NCI-H1105 treated with DMSO at 0.1 percent for 48 hours (cell line): Measurements from ENCODE around the gene SARS1.

ENCODE experiments used
- DNase-seq: peaks from one replicate; lab custom pipeline; 2025; lab: John Stamatoyannopoulos, UW

SARS1 gene

DNA sequence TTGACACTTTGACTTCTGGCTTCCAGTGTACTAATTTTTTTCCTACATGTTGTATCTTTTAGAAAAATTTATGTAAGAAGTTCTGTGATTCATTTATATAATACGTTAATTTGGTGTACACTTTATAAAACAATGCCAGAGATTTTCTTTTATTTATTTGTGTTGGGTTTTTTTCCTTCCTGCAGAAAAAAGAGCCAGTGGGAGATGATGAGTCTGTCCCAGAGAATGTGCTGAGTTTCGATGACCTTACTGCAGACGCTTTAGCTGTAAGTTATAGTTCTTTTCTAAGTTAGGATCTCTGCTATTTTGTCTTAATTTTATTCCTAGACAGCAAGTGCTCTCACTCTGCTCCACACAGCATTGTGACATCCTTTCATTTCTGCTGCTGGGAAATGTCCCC, 14.4 kb downstream of the SARS1 start:
- no peak for DNase-seq

- no peak for DNase-seq
Measured at GRCh38 chr1:109229531-109230127, 15.9 kb downstream of the SARS1 start.

DNA sequence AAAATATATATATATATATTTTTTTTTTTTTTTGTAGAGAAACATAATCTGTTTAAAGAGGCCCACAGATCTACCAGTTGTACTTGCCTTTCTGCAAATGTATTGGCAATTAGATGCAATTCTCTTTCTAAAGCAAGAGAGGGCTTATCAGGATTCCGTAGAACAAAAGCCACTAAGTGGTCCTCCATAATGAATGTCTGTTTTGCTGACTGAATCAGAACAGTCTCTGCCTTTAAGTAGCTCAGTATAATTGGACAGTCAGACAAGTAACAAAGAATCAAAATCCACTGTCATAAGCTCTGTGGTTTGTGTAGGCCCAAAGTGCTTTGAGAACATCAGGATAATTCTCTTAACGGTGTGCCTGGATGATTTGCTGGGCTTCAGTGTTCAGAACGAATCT, 17.3 kb downstream of the SARS1 start:
- no peak for DNase-seq

DNA sequence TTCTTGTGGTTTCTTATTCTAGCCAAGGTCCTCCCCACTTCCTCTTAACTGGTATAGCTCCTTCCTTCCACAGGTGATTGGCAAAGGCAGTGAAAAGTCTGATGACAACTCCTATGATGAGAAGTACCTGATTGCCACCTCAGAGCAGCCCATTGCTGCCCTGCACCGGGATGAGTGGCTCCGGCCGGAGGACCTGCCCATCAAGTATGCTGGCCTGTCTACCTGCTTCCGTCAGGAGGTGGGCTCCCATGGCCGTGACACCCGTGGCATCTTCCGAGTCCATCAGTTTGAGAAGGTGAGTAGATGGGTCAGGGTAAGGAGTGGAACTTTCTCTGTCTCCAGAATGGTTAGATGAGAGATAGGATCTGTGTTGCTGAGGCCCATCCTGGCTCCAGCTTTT, 21.4 kb downstream of the SARS1 start:
- DNase-seq: no peak

GRCh38 chr1:109237512-109237911, 23.8 kb downstream of the SARS1 start:
- DNase-seq: no peak

- DNase-seq: no peak
Measured at GRCh38 chr1:109238382-109238781, 24.7 kb downstream of the SARS1 start.

GRCh38 chr1:109239047-109239408, 25.3 kb downstream of the SARS1 start:
- no peak for DNase-seq

- DNase-seq: peak; percentile 55
Measured at GRCh38 chr1:109239409-109240068, 25.8 kb downstream of the SARS1 start.

GRCh38 chr1:109240158-109241152, 26.7 kb downstream of the SARS1 start:
- peak; percentile 57 for DNase-seq

DNA sequence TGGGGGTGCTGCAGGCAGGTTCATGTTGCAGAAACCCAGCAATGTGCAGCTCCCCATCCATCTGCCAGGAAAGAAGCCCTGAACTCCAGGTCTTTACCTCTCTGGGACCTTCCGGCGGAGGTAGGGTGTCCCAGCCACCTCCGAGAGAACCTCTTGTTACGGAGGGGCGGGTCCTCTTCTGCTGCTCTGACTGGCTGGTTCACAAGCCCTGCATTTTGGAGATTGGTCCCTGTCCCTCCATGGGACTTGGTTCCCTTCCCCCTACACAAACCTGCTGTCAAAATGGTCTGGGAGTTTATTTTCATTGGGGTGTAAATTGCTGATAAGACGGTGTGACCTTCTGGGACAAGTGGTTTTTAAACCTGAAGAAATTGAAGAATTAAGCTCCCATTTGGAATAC, 27.6 kb downstream of the SARS1 start:
- DNase-seq: no peak

DNA sequence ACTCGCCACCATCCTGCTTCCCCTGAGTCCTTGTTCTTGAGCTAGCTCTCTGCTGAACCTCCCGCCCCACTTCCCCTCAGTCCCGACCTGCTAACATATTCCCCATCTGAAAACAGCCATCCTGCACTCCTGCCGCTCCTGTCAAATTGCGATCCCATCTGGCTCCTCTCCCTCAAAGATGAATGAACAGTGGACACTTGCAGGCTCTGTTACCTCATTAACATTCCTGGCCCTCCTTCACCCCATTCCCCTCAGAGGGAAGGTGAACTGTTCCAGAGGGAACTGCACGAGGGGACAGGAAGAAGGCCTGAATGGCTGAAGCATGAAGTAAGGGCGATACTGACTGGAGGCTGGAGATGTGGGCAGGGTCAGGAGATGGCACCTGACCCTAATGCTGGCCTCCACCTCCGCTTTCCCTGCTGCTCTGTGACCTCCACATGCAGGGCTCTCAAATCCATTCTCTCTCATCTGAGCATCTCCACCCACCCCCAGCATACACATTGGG, 28.2 kb downstream of the SARS1 start:
- DNase-seq: no peak

DNA sequence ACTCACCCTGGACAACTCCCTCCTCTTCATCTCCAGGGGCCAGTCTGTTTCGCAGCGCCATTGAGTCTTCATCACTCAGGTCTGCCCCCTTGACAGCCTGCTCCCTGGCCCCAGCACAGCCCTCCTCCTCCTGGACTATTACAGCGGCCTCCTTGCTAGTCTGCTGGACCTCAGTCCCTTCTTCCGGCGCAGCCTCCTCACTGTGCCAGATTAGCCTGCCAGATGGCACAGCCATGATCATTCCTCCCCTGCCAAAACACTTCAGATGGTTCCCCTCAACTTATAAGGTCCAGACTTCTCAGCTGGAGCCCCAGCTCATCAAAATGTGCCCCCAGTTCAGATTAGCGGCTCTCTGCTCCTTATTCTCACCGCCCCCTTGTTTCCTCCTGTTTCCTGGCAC, 28.7 kb downstream of the SARS1 start:
- no peak for DNase-seq

DNA sequence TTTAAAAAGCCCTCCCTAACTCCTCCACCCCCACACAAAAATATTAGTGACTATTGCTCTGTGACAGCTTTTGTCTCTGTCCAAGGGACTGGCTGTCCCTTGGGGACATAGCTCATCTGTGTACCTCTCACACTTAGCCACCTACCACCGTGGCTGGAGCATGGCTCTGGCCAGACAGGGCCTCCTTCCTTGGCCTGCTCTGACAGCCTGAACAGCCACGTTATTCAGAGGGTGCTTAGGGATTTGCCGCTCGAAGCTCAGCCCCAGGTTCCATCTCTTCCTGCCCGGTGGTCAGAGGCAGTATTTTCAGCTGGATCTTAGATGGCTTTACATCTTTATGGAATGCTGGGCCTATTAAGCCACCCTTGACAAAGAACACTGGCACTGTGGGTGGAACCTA, 29.5 kb downstream of the SARS1 start:
- no peak for DNase-seq

GRCh38 chr1:109243860-109244552, 30.3 kb downstream of the SARS1 start:
- no peak for DNase-seq

DNA sequence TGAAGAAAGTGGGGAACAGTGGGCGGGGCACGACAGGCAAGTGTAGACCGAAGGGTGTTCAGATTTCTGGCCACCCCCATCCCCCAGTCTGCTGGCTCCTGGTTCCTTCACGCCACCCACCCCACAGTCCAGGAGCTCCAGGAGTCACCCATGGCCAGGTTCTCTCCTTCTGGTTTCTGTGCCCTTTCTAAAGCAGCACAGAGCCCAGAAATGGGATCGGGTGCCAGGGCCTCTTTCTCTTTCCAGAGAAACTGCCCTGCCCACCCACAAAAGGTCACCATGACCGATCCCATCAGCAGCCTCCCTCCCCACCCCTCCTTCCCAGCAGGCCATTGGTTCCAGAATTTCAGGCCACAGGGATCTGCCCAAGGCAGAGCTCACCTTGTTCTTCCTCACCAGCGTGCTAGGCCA, 32.4 kb downstream of the SARS1 start:
- DNase-seq: no peak

GRCh38 chr1:109247401-109248365, 34.0 kb downstream of the SARS1 start:
- no peak for DNase-seq

DNA sequence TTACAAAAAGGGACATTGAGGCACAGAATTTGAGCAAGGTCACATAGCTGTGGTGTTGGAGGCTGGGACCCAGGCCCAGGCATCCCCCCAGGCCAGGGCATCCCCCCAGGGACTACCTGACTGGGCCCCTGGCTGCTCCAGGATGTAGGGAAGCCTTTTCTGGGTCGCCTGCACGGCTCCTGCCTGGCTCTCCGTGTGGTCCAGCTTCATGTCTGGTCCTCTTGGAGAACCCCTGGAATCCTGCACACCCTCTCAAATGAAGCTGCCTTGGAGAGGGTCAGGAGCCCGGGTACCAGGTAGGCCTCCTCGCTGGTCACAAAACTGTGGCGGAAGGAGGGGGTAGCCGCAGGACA, 34.7 kb downstream of the SARS1 start:
- no peak for DNase-seq

DNA sequence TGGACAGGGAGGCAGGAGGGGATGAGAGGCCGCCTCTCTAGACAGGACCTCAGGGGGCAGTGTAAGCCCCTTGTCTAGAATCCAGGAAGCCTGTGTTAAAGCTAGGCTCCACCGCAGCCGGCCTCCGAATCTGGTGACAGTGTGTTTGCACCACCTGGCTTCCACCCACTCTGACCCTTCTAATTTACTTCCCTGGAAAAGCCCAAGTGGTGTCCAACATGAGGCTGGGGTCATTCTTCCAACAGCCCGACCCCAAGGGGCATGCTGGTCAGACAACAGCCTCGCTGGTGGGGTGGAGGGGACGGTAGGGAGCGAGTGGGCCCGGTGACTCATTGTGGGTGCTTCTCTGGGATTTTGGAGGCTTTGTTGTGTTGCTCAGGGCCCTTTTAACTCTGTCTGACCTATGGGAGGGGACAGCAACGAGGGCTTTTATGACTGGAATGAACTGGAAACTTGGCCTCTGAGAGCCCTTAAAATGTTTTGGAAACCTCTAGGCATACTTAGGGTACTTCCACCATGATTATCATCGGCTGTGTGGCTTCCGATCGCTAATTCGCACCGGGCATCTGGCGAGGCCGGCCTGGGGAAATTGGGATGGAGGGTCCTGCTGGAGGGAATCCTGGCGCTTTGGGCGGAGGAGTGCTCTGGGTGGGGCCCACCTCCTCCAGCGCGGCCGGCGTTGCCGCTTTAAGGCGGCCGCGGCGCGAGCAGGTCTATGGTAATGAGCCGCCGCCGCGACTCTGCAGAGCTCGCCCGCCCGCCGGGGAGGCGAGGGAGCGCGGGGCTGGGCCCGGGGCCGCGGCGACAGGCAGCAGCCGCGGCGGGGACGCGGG, 35.3 kb downstream of the SARS1 start, which contains the start of gene CELSR2:
TSS of gene CELSR2 (plus strand) at position 743 of the 833 bp plus-strand sequence. CDS start 541 bp downstream, outside the sequence.
- peak; percentile 61 for DNase-seq

DNA sequence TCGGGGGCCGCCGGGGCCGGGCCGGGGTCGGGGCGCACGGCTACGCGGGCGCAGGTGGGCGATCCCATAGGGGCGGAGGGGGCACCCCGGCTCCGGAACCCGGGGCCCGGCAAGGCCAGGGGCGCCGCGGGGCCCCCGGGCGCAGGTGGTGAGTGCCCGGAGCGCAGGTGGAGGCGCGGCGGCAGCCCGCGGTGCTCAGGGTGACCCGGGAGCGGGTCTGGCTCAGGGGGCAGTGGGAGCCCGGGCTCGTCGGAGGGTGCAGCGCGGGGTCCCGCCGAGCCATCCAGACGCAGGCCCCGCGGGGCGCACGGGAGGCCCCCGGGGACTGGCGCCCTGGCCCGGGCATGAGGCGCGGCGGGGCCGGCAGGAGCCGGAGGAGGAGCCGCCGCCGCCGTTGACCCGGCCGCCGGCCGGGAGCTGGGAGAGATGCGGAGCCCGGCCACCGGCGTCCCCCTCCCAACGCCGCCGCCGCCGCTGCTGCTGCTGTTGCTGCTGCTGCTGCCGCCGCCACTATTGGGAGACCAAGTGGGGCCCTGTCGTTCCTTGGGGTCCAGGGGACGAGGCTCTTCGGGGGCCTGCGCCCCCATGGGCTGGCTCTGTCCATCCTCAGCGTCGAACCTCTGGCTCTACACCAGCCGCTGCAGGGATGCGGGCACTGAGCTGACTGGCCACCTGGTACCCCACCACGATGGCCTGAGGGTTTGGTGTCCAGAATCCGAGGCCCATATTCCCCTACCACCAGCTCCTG, 36.1 kb downstream of the SARS1 start:
- no peak for DNase-seq
